ENCODE data around the gene RPS21. TPM values are rescaled to one million over a fixed set of nuclear protein-coding genes. Genes with fewer than 3 reads are reported as not detected.
A peak's percentile ranks its signal among the peaks of the same experiment; 100 is the strongest.

Gene RPS21
- total and polyA plus RNA-seq, 9 of the 15 experiments (the other 6 are each of a cell fraction or from before 2014, with no cell fraction given), result 1,380 to 5,647 (median 3,091) TPM

DNA sequence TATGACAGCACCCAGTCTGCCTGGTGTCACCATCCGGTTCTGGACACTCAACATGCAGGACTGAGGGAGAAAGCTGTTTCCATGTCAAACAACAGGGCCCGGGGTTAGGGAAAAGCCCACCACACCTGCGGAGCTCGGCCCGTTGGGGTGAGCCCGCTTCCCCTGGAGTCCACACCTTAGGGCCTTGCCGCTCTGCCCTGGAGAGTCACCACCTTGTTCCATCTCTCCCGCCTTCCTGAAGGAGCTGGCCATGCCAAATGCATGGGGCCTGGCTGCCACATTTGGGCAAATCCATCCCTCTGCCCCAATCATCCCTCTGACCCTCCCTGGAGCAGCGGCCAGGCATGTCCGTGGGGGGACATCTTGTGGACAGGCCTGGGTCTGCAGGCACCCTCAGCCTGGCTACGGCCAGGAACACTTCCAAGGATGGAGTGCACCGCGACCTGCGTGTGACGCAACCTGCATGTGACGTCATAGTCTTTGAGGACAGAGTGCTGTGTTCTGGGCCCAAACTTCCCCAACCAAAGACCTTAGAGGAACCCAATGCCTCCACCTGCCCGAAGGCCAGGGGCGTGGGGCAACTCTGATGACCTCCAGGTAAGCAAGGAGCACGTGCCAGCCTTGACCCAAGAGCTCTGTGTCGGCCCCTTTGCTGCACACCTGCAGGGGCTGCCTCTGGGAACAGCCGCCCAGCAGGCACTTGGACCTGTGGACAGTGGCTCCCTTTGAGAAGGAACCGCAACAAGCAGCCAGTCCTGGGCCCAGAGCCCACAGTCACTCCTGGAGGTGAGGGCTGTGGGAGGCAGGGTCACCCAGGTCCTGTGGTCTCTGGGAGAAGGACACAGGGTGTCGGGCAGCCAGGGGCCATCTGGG lies 18.4 kb downstream of the RPS21 start (continued):
- TF ChIP-seq, protein P1, sequence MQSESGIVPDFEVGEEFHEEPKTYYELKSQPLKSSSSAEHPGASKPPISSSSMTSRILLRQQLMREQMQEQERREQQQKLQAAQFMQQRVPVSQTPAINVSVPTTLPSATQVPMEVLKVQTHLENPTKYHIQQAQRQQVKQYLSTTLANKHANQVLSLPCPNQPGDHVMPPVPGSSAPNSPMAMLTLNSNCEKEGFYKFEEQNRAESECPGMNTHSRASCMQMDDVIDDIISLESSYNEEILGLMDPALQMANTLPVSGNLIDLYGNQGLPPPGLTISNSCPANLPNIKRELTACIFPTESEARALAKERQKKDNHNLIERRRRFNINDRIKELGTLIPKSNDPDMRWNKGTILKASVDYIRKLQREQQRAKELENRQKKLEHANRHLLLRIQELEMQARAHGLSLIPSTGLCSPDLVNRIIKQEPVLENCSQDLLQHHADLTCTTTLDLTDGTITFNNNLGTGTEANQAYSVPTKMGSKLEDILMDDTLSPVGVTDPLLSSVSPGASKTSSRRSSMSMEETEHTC (IDR thresholded peaks at IDR 0.05), result no peak
- TF ChIP-seq NCOA4 (IDR thresholded peaks at IDR 0.05; ENCODE audit: partially characterized antibody), result no peak
- TF ChIP-seq, protein P2, sequence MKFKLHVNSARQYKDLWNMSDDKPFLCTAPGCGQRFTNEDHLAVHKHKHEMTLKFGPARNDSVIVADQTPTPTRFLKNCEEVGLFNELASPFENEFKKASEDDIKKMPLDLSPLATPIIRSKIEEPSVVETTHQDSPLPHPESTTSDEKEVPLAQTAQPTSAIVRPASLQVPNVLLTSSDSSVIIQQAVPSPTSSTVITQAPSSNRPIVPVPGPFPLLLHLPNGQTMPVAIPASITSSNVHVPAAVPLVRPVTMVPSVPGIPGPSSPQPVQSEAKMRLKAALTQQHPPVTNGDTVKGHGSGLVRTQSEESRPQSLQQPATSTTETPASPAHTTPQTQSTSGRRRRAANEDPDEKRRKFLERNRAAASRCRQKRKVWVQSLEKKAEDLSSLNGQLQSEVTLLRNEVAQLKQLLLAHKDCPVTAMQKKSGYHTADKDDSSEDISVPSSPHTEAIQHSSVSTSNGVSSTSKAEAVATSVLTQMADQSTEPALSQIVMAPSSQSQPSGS (CRISPR knock-in tag; IDR thresholded peaks at IDR 0.05), result 0 out of 2 replicates have a peak, but pooled peaks have one; percentile 19
- TF ChIP-seq, protein P3, sequence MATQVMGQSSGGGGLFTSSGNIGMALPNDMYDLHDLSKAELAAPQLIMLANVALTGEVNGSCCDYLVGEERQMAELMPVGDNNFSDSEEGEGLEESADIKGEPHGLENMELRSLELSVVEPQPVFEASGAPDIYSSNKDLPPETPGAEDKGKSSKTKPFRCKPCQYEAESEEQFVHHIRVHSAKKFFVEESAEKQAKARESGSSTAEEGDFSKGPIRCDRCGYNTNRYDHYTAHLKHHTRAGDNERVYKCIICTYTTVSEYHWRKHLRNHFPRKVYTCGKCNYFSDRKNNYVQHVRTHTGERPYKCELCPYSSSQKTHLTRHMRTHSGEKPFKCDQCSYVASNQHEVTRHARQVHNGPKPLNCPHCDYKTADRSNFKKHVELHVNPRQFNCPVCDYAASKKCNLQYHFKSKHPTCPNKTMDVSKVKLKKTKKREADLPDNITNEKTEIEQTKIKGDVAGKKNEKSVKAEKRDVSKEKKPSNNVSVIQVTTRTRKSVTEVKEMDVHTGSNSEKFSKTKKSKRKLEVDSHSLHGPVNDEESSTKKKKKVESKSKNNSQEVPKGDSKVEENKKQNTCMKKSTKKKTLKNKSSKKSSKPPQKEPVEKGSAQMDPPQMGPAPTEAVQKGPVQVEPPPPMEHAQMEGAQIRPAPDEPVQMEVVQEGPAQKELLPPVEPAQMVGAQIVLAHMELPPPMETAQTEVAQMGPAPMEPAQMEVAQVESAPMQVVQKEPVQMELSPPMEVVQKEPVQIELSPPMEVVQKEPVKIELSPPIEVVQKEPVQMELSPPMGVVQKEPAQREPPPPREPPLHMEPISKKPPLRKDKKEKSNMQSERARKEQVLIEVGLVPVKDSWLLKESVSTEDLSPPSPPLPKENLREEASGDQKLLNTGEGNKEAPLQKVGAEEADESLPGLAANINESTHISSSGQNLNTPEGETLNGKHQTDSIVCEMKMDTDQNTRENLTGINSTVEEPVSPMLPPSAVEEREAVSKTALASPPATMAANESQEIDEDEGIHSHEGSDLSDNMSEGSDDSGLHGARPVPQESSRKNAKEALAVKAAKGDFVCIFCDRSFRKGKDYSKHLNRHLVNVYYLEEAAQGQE (IDR thresholded peaks at IDR 0.05; ENCODE audit: borderline replicate concordance), result peak; percentile 24; the same call in 1 of the 2 replicates
- TF ChIP-seq, protein P3 (CRISPR knock-in tag; IDR thresholded peaks at IDR 0.05; ENCODE audit: low read depth), result no peak
- no peak for TF ChIP-seq U2AF1 (optimal IDR thresholded peaks at IDR 0.05; ENCODE audit: low read depth, low read length)
- no peak for TF ChIP-seq RFX7 (CRISPR knock-in tag; IDR thresholded peaks at IDR 0.05)
- TF ChIP-seq NR2F6 (CRISPR knock-in tag; IDR thresholded peaks at IDR 0.05), result no peak
- TF ChIP-seq ZBED1 (IDR thresholded peaks at IDR 0.05), result no peak
- 0 out of 2 replicates have a peak, but pooled peaks have one; percentile 23 for TF ChIP-seq ZBTB1 (CRISPR knock-in tag; IDR thresholded peaks at IDR 0.05; ENCODE audit: borderline replicate concordance, low read depth)
- TF ChIP-seq RCOR1 (IDR thresholded peaks at IDR 0.05; ENCODE audit: borderline replicate concordance in 1 of 2, low read depth in 2 of 2, low read length in 2 of 2), result peak in 1 of 2 experiments; percentile 23; a peak in 1 of 4 replicates
- TF ChIP-seq ZNF124 (CRISPR knock-in tag; IDR thresholded peaks at IDR 0.05), result no peak
- no peak for TF ChIP-seq LCOR (CRISPR knock-in tag; IDR thresholded peaks at IDR 0.05)
- TF ChIP-seq, protein P4, sequence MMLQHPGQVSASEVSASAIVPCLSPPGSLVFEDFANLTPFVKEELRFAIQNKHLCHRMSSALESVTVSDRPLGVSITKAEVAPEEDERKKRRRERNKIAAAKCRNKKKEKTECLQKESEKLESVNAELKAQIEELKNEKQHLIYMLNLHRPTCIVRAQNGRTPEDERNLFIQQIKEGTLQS (IDR thresholded peaks at IDR 0.05), result peak; percentile 85
- TF ChIP-seq, protein P4 (CRISPR knock-in tag; conservative IDR thresholded peaks at IDR 0.05), result no peak
